ENCODE measurements around the gene VPS39.

Gene VPS39

DNA sequence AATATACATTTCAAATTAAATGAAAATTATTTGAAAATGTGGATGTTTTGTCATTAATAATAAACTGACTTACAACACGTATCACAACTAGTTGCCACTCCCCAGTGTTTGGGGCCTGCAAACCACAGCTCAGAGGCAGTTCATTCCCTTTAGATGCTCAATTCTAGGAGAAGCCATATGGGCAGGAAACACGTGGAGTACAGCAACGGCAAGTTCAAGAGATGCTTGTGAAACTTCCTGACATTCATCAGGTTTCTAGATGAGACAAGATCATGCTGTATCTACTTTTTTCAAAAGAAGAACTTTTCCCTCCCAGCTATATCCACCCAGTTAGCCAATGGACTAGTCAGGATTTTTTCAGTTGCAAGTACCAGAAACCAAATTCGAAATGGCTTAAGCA, 96.2 kb downstream of the VPS39 start:
- H3K36me3 Mint-ChIP-seq = peaks cover 4% of the 10 kb centered on the region
- no peak overlapping the region for H3K4me3 Mint-ChIP-seq
- peaks cover 10% of the 10 kb centered on the region for H3K9me3 Mint-ChIP-seq
- no peak overlapping the region for H3K27ac Mint-ChIP-seq
- peaks cover 6% of the 10 kb centered on the region for H3K4me1 Mint-ChIP-seq
- peaks cover 22% of the 10 kb centered on the region for H3K27me3 Mint-ChIP-seq

DNA sequence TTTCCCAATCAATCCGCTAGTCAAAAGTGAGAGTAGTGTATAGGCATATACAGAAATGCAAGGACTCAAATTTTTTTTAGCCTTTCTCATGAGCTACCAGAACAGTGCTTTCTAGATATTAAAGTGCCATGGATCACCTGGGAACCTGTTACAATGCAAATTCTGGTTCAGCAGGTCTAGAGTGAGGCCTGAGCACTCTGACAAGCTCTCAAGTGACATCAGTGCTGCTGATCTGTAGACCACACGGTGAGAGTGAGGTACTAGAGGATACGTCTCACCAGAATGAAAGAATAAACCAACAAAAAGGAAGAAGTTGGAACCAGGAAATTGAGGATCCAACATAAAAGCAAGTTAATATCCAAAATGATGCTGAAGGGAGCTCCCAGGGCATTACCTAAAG, 97.7 kb downstream of the VPS39 start:
- Mint-ChIP-seq H3K4me3 (no peak overlapping the region), H3K27me3 (peaks cover 23% of the 10 kb centered on the region), H3K4me1 (peaks cover 6% of the 10 kb centered on the region), H3K9me3 (peaks cover 10% of the 10 kb centered on the region), H3K27ac (no peak overlapping the region), H3K36me3 (peaks cover 4% of the 10 kb centered on the region)

DNA sequence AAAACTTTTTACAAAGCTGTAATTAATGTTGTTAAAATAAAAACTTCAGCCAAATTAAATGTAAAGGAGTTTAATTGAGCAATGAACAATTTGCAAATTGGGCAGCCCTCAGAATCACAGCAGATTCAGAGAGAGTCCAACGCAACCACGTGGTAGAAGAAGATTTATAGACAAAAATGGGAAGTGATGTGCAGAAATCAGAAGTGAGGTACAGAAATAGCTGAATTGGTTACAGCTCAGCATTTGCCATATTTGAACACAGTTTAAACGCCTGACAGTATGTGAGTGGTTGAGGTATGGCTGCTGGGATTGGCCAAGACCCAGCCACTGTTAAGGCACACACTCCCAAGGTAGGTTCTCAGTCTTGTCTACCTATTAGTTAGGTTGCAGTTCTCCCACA, 99.3 kb downstream of the VPS39 start:
- Mint-ChIP-seq H3K4me3 (no peak overlapping the region), H3K9me3 (peaks cover 10% of the 10 kb centered on the region), H3K36me3 (peaks cover 4% of the 10 kb centered on the region), H3K27ac (no peak overlapping the region), H3K4me1 (peaks cover 6% of the 10 kb centered on the region), H3K27me3 (peaks cover 21% of the 10 kb centered on the region)

Data from activated naive CD4-positive, alpha-beta T cell treated with anti-CD3 and anti-CD28 coated beads, Interleukin-2, amount 50 U/mL, for 24 hours (primary cell).